Measurements from ENCODE around the gene SLC44A4.
A peak's percentile ranks its signal among the peaks of the same experiment; 100 is the strongest.
"Not testable (repeated sequence)": the region's sequence is repeated elsewhere in the genome, so short reads cannot be mapped to it uniquely, and the experiment has no call there.

SLC44A4 gene

GRCh38 chr6:31851980-31852718, 26.6 kb downstream of the SLC44A4 start:
- not testable (repeated sequence) for DNase-seq

- no peak for DNase-seq
Observed at GRCh38 chr6:31851485-31851832, 27.3 kb downstream of the SLC44A4 start.

- DNase-seq: no peak
Observed at GRCh38 chr6:31850765-31851484, 27.9 kb downstream of the SLC44A4 start.

- DNase-seq: no peak
Observed at GRCh38 chr6:31847276-31847978, 31.4 kb downstream of the SLC44A4 start.

GRCh38 chr6:31844507-31844906, 34.3 kb downstream of the SLC44A4 start:
- DNase-seq: no peak

- no peak for DNase-seq
Observed at GRCh38 chr6:31842053-31842452, 36.7 kb downstream of the SLC44A4 start.

- not testable (repeated sequence) for DNase-seq
Observed at GRCh38 chr6:31839779-31840126, 39.0 kb downstream of the SLC44A4 start.

GRCh38 chr6:31838968-31839367, 39.8 kb downstream of the SLC44A4 start:
- no peak for DNase-seq

- not testable (repeated sequence) for DNase-seq
Observed at GRCh38 chr6:31838114-31838553, 40.7 kb downstream of the SLC44A4 start.

- no peak for DNase-seq
Observed at GRCh38 chr6:31837369-31838113, 41.3 kb downstream of the SLC44A4 start.

GRCh38 chr6:31836474-31837368, 42.1 kb downstream of the SLC44A4 start:
- DNase-seq: peak; percentile 53

GRCh38 chr6:31836047-31836473, 42.7 kb downstream of the SLC44A4 start:
- DNase-seq: no peak

GRCh38 chr6:31834367-31835250, 44.2 kb downstream of the SLC44A4 start:
- DNase-seq: peak; percentile 88

- DNase-seq: no peak
Observed at GRCh38 chr6:31831350-31832215, 47.2 kb downstream of the SLC44A4 start.

- no peak for DNase-seq
Observed at GRCh38 chr6:31830886-31831335, 47.9 kb downstream of the SLC44A4 start.

- DNase-seq: peak; percentile 60
Observed at GRCh38 chr6:31829633-31830283, 49.0 kb downstream of the SLC44A4 start.

GRCh38 chr6:31827286-31828079, 51.3 kb downstream of the SLC44A4 start, which contains the start of gene HSPA1B:
HSPA1B (plus strand) TSS chr6:31827738; CDS start chr6:31827951, 213 bp downstream.
- DNase-seq: peak; percentile 100

GRCh38 chr6:31826793-31827285, 52.0 kb downstream of the SLC44A4 start:
- peak; percentile 89 for DNase-seq
